Prostate gland (tissue), 2 donors: Measurements from ENCODE around the gene GPR183.

Experiments
- POLR2AphosphoS5 ChIP-seq: sonication (generic); formaldehyde crosslinking; IDR thresholded peaks from one replicate; pipeline ENCODE4 v1.6.1; 2017; ENCODE audit warnings: antibody characterized with exemption
- TF ChIP-seq, protein P1 (sequence below), 4 experiments: fragments of 200-600 bp in 2 of 4; fragments of 450-650 bp in 2 of 4; sonication (generic) in 2 of 4; IDR thresholded peaks; 1 replicate in 3 of 4; 2 replicates in 1 of 4; pipeline ENCODE4 v1.5.1; 2016 to 2019; ENCODE audit warnings: antibody characterized with exemption in 4 of 4, mild to moderate bottlenecking in 2 of 4, moderate library complexity in 2 of 4

DNA sequence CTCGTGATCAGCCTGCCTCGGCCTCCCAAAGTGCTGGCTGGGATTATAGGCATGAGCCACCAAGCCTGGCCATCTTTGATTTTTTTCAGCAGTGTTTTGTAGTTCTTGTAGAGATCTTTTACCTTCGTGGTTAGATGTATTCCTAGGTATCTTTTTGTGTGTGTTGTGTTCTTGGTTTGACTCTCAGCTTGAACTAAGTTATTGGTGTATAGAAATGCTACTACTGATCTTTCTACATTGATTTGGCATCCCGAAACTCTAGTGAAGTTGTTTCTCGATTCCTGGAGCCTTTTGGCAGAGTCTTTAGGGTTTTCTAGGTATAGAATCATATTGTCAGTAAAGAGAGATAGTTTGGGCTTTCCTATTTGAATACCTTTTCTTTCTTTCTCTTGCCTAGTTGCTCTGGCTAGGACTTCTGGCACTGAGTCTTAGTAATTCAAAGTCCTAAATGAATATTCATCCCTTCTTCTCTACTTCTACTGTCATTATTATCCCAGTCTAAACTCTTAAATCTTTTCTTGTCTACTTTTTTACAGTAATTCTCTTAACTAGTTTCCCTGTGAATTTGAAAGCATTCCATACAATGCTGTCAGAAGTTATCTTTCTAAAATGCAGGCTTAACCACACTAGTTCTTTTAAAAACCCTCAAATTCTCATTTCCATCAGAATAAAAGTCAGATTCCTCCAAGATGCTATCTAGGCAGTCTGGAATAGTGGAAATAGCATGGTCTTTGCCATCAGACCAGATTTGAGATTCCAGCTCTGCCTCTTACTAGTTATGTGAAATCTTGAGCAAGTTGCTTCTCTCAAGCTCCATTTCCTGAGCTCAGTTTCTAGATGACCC is 56.0 kb downstream of the GPR183 start:
- TF ChIP-seq, protein P1, sequence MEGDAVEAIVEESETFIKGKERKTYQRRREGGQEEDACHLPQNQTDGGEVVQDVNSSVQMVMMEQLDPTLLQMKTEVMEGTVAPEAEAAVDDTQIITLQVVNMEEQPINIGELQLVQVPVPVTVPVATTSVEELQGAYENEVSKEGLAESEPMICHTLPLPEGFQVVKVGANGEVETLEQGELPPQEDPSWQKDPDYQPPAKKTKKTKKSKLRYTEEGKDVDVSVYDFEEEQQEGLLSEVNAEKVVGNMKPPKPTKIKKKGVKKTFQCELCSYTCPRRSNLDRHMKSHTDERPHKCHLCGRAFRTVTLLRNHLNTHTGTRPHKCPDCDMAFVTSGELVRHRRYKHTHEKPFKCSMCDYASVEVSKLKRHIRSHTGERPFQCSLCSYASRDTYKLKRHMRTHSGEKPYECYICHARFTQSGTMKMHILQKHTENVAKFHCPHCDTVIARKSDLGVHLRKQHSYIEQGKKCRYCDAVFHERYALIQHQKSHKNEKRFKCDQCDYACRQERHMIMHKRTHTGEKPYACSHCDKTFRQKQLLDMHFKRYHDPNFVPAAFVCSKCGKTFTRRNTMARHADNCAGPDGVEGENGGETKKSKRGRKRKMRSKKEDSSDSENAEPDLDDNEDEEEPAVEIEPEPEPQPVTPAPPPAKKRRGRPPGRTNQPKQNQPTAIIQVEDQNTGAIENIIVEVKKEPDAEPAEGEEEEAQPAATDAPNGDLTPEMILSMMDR (IDR thresholded peaks at IDR 0.05): no peak
- no peak for TF ChIP-seq POLR2AphosphoS5
